Progenitor cell of endocrine pancreas (in vitro differentiated cells): ENCODE data around the gene KCNQ4. TPM values are rescaled to one million over a fixed set of nuclear protein-coding genes. Genes with fewer than 3 reads are reported as not detected.

Experiments used
- DNase-seq: peaks from one replicate; pipeline ENCODE4 v3.0.0; 2021; ENCODE audit warnings: low spot score; ENCODE audit not compliant: unreplicated experiment
- H3K27ac Mint-ChIP-seq: 2 replicates; pipeline ENCODE4 v1.8.0; 2021; ENCODE audit warnings: mild to moderate bottlenecking, moderate library complexity, mixed read lengths
- H3K27me3 Mint-ChIP-seq: 2 replicates; pipeline ENCODE4 v1.8.0; 2021; ENCODE audit warnings: mixed read lengths
- H3K36me3 Mint-ChIP-seq: 2 replicates; pipeline ENCODE4 v1.8.0; 2022; ENCODE audit warnings: mixed read lengths; ENCODE audit not compliant: insufficient read depth
- H3K4me1 Mint-ChIP-seq: 2 replicates; pipeline ENCODE4 v1.8.0; 2021; ENCODE audit warnings: low read depth, mixed read lengths
- H3K4me3 Mint-ChIP-seq: 2 replicates; pipeline ENCODE4 v1.8.0; 2021; ENCODE audit warnings: low read depth, mild to moderate bottlenecking, moderate library complexity, mixed read lengths
- H3K9me3 Mint-ChIP-seq: 2 replicates; pipeline ENCODE4 v1.8.0; 2021; ENCODE audit warnings: low read depth, mixed read lengths
- total RNA-seq: library from RNA; stranded (reverse); gene quantifications from 2 replicates; pipeline ENCODE4 v1.2.1, GENCODE V29; 2021
- TF ChIP-seq, protein P1 (sequence below): fragments of 200-600 bp; sonication (generic); IDR thresholded peaks from one replicate; pipeline ENCODE4 v1.5.0; 2021; ENCODE audit warnings: antibody characterized with exemption, mild to moderate bottlenecking; ENCODE audit not compliant: unreplicated experiment

Gene KCNQ4
- total RNA-seq, 1 donor from 2014 or later = 0.67 TPM

DNA sequence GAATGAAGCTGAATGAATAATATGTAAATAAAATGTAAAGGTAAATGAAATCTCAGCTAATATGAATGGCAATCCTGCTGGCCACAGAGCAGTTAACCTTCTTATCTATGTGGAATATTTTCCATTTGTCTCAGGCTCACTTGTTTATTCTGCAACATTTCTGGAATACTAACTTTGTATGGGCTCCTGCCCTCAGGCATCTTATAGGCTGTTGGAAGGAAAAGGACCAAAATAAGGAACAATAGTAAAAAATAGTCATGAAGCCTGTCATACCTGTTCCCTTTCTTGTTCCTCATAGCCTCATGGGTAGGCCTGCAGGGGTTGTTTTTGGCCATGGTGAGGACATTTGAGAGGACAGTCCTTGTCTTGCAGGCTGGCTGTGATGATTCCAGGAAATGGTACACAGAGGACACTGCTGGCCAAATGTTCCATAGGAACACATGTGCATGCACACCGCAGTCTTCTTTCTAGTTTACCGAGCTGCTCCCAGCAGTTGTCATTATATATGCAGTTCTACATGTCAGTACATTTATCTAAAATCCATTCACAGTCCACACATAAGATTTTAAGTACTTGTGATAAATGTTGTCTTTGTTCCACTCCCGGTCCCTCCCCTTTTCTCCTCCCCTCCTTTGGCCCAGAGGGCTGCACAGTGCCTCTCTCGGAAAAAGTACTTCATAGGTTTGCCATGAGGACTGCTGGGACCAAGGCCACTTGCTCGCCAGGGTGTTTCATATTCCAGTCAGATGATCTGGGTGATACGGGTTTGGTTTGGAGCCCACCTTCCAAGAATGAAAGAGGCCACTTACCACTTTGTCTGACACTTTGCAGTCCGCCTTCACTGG lies 15.2 kb upstream of the KCNQ4 start:
- no peak for DNase-seq
- Mint-ChIP-seq H3K4me1 (no peaks in the 10 kb centered on the region), H3K27me3 (no peaks in the 10 kb centered on the region), H3K36me3 (peaks cover 26% of the 10 kb centered on the region), H3K9me3 (no peaks in the 10 kb centered on the region), H3K4me3 (no peak overlapping the region), H3K27ac (no peak overlapping the region)
- TF ChIP-seq, protein P1, sequence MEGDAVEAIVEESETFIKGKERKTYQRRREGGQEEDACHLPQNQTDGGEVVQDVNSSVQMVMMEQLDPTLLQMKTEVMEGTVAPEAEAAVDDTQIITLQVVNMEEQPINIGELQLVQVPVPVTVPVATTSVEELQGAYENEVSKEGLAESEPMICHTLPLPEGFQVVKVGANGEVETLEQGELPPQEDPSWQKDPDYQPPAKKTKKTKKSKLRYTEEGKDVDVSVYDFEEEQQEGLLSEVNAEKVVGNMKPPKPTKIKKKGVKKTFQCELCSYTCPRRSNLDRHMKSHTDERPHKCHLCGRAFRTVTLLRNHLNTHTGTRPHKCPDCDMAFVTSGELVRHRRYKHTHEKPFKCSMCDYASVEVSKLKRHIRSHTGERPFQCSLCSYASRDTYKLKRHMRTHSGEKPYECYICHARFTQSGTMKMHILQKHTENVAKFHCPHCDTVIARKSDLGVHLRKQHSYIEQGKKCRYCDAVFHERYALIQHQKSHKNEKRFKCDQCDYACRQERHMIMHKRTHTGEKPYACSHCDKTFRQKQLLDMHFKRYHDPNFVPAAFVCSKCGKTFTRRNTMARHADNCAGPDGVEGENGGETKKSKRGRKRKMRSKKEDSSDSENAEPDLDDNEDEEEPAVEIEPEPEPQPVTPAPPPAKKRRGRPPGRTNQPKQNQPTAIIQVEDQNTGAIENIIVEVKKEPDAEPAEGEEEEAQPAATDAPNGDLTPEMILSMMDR = no peak

DNA sequence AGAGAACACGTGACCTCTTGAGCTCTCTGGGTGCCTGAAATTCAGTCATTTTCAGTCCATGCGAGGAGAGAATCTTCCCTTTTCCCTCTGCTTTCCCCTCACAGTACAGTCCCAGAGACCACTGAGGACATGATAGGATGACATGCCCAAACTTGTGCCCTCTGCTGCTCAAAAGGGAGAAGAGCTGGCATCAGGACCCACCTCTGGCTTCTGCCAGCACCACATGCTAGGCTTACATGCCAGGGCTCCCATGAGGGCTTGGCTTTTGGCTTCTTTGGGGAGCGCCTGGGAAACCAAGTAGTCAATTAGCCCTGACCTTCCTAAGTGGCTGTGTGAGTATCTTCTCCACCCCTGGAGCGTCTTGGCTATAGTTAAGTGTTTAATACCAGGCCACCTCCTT lies 13.8 kb upstream of the KCNQ4 start:
- Mint-ChIP-seq H3K27me3 (no peaks in the 10 kb centered on the region), H3K27ac (no peak overlapping the region), H3K9me3 (no peaks in the 10 kb centered on the region)

DNA sequence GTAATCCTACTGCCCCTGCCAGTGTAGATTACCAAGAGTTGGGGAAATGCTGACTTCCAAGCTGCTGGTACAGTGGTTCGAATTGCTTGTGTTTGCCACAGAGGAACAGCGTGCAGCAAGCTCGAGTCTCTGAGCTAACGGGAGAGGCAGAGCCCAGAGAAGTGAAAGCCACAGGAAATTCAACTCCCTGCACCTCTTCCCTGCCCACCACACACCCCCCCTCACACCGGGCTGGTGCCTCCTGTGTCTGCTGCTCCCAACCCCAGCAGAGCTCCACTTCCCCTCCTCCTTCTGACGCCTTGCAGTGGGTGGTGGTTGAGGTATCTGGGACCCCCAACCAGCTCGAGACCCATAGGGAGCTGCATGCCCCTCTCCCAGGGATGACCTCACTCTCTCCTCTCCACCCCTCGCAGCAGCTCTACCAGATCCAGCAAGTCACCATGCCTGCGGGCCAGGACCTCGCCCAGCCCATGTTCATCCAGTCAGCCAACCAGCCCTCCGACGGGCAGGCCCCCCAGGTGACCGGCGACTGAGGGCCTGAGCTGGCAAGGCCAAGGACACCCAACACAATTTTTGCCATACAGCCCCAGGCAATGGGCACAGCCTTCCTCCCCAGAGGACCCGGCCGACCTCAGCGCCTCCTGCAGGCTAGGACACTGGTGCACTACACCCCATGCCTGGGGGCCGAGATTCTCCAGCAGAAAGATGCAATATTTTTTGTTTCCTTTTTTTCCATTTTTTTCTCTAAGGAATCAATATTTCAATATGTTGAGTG lies 13.1 kb upstream of the KCNQ4 start:
- Mint-ChIP-seq H3K27ac (no peak overlapping the region), H3K4me1 (peaks cover 2% of the 10 kb centered on the region), H3K9me3 (no peaks in the 10 kb centered on the region), H3K36me3 (peaks cover 22% of the 10 kb centered on the region), H3K4me3 (no peak overlapping the region), H3K27me3 (no peaks in the 10 kb centered on the region)
- no peak for DNase-seq
- TF ChIP-seq, protein P1 = peak; percentile 8

More for the DNA sequence above, 13.8 kb upstream of the KCNQ4 start:
- TF ChIP-seq, protein P1 = no peak
- Mint-ChIP-seq H3K4me3 (no peak overlapping the region), H3K36me3 (peaks cover 22% of the 10 kb centered on the region), H3K4me1 (peaks cover 2% of the 10 kb centered on the region)
- DNase-seq = no peak

DNA sequence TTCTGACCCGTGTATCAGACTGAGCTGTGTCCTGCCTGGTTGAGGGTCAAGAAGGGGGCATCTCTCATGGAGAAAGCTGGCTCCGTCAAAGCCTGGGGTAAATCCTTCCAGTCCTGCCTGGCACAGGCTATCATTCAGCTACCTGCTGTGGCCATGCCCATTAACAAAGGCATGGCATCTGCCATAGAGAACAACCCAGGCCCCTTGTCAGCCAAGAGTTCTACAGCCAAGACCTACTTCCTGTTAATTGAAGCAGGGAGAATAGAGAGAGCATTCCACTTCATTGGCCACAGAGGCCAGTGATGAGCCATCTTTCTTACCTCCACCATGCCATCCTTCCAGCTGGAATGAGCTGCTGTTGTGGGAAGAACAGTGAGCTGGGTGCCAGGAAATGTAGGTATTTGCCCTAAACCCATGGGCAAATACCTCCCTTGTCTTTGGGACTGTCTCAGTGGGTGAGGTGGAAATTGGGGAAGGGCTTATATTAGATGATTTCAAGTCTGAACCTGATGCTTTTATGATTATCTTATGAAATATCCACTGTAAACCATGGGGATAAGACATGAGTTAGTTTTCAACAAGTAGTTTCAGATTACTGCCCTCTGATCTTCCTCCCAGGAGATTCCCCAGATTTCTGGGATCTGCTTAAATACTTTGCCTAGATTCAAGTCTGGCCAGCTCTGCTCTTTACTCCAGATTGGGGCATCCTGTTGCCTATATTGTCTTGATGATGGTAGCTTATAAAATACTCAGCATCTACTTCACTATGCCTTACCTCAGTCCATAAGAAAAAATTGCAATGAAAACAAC lies 11.2 kb upstream of the KCNQ4 start:
- no peak for DNase-seq
- H3K9me3 Mint-ChIP-seq = peaks cover 1% of the 10 kb centered on the region
- H3K36me3 Mint-ChIP-seq = peaks cover 33% of the 10 kb centered on the region
- no peak overlapping the region for H3K27ac Mint-ChIP-seq
- TF ChIP-seq, protein P1 = no peak
- peaks cover 2% of the 10 kb centered on the region for H3K4me1 Mint-ChIP-seq
- H3K4me3 Mint-ChIP-seq = no peak overlapping the region
- no peaks in the 10 kb centered on the region for H3K27me3 Mint-ChIP-seq
